Ishikawa (cell line): ENCODE results near the gene OXCT2.

ENCODE experiments used
- CEBPB ChIP-seq: IDR thresholded peaks from 2 replicates; pipeline ENCODE4 v1.6.1; 2012
- CREB1 ChIP-seq: IDR thresholded peaks from 2 replicates; pipeline ENCODE4 v1.6.1; 2012; ENCODE audit warnings: low read depth
- EGR1 ChIP-seq: IDR thresholded peaks from 2 replicates; pipeline ENCODE4 v1.6.1; 2012
- EP300 ChIP-seq: IDR thresholded peaks from 2 replicates; pipeline ENCODE4 v1.6.1; 2012; ENCODE audit warnings: borderline replicate concordance
- FOXM1 ChIP-seq: IDR thresholded peaks from 2 replicates; pipeline ENCODE4 v1.6.1; 2012; ENCODE audit warnings: low read depth, borderline replicate concordance
- MAX ChIP-seq: IDR thresholded peaks from 2 replicates; pipeline ENCODE4 v1.6.1; 2012
- NFIC ChIP-seq: IDR thresholded peaks from 2 replicates; pipeline ENCODE4 v1.6.1; 2012
- RAD21 ChIP-seq: IDR thresholded peaks from 2 replicates; pipeline ENCODE4 v1.6.1; 2012; ENCODE audit warnings: low read depth
- REST ChIP-seq: IDR thresholded peaks from 2 replicates; pipeline ENCODE4 v1.6.1; 2012; ENCODE audit warnings: low read depth, mild to moderate bottlenecking
- TAF1 ChIP-seq: IDR thresholded peaks from 2 replicates; pipeline ENCODE4 v1.6.1; 2012; ENCODE audit warnings: low read depth, mild to moderate bottlenecking
- TCF12 ChIP-seq: IDR thresholded peaks from 2 replicates; pipeline ENCODE4 v1.6.1; 2012; ENCODE audit warnings: low read depth
- TEAD4 ChIP-seq: IDR thresholded peaks from 2 replicates; pipeline ENCODE4 v1.6.1; 2012
- USF1 ChIP-seq: IDR thresholded peaks from 2 replicates; pipeline ENCODE4 v1.6.1; 2012
- YY1 ChIP-seq: IDR thresholded peaks from 2 replicates; pipeline ENCODE4 v1.6.1; 2012; ENCODE audit warnings: low read depth
- ZBTB7A ChIP-seq: IDR thresholded peaks from 2 replicates; pipeline ENCODE4 v1.6.1; 2012; ENCODE audit warnings: low read depth

Gene OXCT2

DNA sequence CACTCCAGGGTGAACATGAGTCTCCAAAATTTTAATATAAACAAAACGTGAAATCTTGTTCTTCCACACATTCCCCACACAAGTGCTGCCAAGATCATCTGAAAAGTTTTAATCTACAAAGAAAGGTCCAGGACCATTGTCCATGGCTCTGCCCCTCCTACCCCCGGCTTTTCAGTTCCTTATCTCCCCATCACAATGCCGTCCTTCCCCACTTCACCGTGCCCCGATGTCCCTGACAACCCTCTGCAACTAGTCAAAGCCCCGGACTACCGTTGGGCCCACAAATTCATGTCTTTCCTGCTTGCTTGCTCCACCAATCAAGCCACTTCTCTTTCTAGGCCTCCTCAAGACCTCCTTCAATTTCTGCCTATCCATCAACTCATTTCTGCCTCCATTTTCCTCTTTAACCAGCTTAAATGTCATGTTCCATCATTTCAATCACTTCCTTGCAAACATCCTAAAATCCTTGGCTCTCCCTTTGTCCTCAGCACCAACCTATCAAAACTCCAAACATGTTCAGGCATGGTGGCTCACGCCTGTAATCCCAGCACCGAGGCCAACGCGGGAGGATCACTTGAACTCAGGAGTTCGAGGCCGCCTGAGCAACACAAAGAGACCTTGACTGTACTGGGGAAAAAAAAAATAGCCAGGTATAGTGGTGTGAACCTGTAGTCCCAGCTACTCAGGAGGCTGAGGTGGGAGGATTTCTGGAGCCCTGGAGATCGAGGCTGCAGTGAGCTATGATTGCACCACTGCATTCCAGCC is 31.5 kb upstream of the OXCT2 start:
- no peak for TF ChIP-seq TCF12
- TF ChIP-seq ZBTB7A: no peak
- no peak for TF ChIP-seq FOXM1

GRCh38 chr1:39800471-39800835 is 29.3 kb upstream of the OXCT2 start:
- TF ChIP-seq FOXM1: no peak
- TF ChIP-seq USF1: no peak
- no peak for TF ChIP-seq YY1
- no peak for TF ChIP-seq ZBTB7A
- TF ChIP-seq EP300: no peak
- TF ChIP-seq TAF1: no peak
- TF ChIP-seq CREB1: no peak
- no peak for TF ChIP-seq RAD21

- no peak for TF ChIP-seq REST
- TF ChIP-seq RAD21: peak; percentile 72
Measured at GRCh38 chr1:39799770-39800470, 28.8 kb upstream of the OXCT2 start.

GRCh38 chr1:39798859-39799769 is 28.0 kb upstream of the OXCT2 start:
- TF ChIP-seq USF1: peak; percentile 25; the same call in 1 of the 2 replicates

DNA sequence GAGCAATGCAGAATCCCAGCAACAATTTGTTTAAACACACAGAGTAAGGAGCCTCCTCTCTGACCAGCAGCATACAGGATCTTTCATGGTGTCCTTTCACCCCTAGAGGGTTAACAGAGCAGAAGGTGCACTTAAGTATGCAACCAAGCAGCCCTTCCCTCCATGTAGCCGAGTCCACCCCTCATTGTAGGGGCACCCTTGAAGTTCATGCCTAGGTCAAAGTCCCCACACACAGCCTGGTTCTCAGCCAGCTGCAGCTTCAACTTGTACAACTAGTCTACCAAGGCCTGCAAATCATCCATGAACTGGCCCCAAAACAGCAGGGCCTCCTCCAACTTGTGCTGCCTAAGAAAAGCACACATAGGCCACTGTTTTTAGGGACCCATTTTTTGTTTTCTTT is 24.5 kb upstream of the OXCT2 start:
- TF ChIP-seq REST (no peak), CEBPB (no peak), NFIC (no peak), EP300 (no peak)

DNA sequence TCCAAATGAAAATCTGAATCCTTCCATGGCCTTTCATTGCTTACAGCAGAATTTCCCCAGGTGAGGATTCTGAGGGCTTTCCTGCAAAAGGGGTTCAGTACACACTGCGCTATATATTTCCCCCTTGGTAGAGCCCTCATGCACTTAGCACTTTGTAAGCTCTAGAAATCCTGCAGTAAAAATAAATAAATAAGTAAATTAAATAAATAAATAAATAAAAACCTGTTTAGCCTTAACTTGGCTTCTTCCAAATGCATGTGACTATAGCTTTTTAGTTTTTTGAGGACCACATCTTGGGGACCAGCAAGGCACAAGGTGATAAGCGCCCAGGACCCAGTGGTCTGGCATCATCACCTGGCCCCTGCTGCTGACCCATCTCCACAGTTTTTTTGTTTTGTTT is 20.7 kb upstream of the OXCT2 start:
- no peak for TF ChIP-seq RAD21
- no peak for TF ChIP-seq CREB1
- no peak for TF ChIP-seq YY1
- no peak for TF ChIP-seq ZBTB7A
- no peak for TF ChIP-seq TEAD4
- no peak for TF ChIP-seq USF1
- no peak for TF ChIP-seq FOXM1
- no peak for TF ChIP-seq CEBPB
- TF ChIP-seq EP300: no peak
- no peak for TF ChIP-seq REST
- no peak for TF ChIP-seq TAF1
- TF ChIP-seq NFIC: no peak
- no peak for TF ChIP-seq EGR1
- no peak for TF ChIP-seq MAX
- TF ChIP-seq TCF12: no peak
